KMS-11 (cell line): ENCODE data around the gene B4GALNT3.

Source experiments
- H2AFZ ChIP-seq: fragments of 200-600 bp; sonication (generic); 2 replicates; pipeline ENCODE4 v1.6.1; 2016; ENCODE audit warnings: antibody characterized with exemption, mixed run types, low read depth
- H3K27ac ChIP-seq: fragments of 200-600 bp; sonication (generic); 2 replicates; pipeline ENCODE4 v1.6.1; 2016; ENCODE audit warnings: mild to moderate bottlenecking, mixed run types
- H3K27me3 ChIP-seq: fragments of 200-600 bp; sonication (generic); 2 replicates; pipeline ENCODE4 v1.6.1; 2017; ENCODE audit warnings: mild to moderate bottlenecking, low read depth, mixed run types, moderate library complexity; ENCODE audit not compliant: insufficient read depth
- H3K36me3 ChIP-seq: fragments of 200-600 bp; sonication (generic); 2 replicates; pipeline ENCODE4 v1.6.1; 2017; ENCODE audit warnings: mild to moderate bottlenecking, mixed run types; ENCODE audit not compliant: insufficient read depth
- H3K4me1 ChIP-seq: fragments of 200-600 bp; sonication (generic); 2 replicates; pipeline ENCODE4 v1.6.1; 2016; ENCODE audit warnings: mild to moderate bottlenecking, low read depth, mixed run types; ENCODE audit not compliant: poor library complexity, severe bottlenecking
- H3K4me2 ChIP-seq: fragments of 200-600 bp; sonication (generic); 2 replicates; pipeline ENCODE4 v1.7.0; 2016; ENCODE audit warnings: mild to moderate bottlenecking, mixed run types
- H3K4me3 ChIP-seq: fragments of 200-600 bp; sonication (generic); IDR thresholded peaks from 2 replicates; pipeline ENCODE4 v1.6.1; 2017; ENCODE audit warnings: low read depth, low read length, mixed read lengths; ENCODE audit not compliant: insufficient read depth
- H3K79me2 ChIP-seq: fragments of 200-600 bp; sonication (generic); 2 replicates; pipeline ENCODE4 v1.6.1; 2016; ENCODE audit warnings: low read depth, mixed run types; ENCODE audit not compliant: insufficient read depth
- H3K9ac ChIP-seq: fragments of 200-600 bp; sonication (generic); 2 replicates; pipeline ENCODE4 v1.6.1; 2016; ENCODE audit warnings: mild to moderate bottlenecking, mixed run types
- H4K20me1 ChIP-seq: fragments of 200-600 bp; sonication (generic); 2 replicates; pipeline ENCODE4 v1.6.1; 2016; ENCODE audit warnings: mild to moderate bottlenecking, mixed run types; ENCODE audit not compliant: insufficient read depth
- CTCF ChIP-seq: fragments of 200-600 bp; sonication (generic); conservative IDR thresholded peaks from 2 replicates; pipeline ENCODE4 v1.6.1; 2017; ENCODE audit warnings: low read depth, mild to moderate bottlenecking, antibody characterized with exemption, low read length, moderate library complexity, mixed read lengths

Gene B4GALNT3

GRCh38 chr12:563787-564298, 104.1 kb downstream of the B4GALNT3 start:
- Histone ChIP-seq H3K4me2 (no peak overlapping the region), H3K27me3 (no peaks in the 10 kb centered on the region), H3K9ac (no peak overlapping the region), H3K4me1 (no peaks in the 10 kb centered on the region), H4K20me1 (no peaks in the 10 kb centered on the region), H3K79me2 (no peaks in the 10 kb centered on the region), H3K36me3 (no peaks in the 10 kb centered on the region), H3K4me3 (no peak overlapping the region), H2AFZ (no peak overlapping the region), H3K27ac (no peak overlapping the region)
- TF ChIP-seq CTCF: no peak

- no peaks in the 10 kb centered on the region for H3K36me3 ChIP-seq
- H3K4me1 ChIP-seq: no peaks in the 10 kb centered on the region
- TF ChIP-seq CTCF: no peak
- H3K4me2 ChIP-seq: no peak overlapping the region
- H3K4me3 ChIP-seq: no peak overlapping the region
- H2AFZ ChIP-seq: no peak overlapping the region
- H3K79me2 ChIP-seq: no peaks in the 10 kb centered on the region
- H3K9ac ChIP-seq: no peak overlapping the region
- no peaks in the 10 kb centered on the region for H4K20me1 ChIP-seq
- H3K27me3 ChIP-seq: no peaks in the 10 kb centered on the region
- H3K27ac ChIP-seq: no peak overlapping the region
Observed at GRCh38 chr12:565161-565560, 105.4 kb downstream of the B4GALNT3 start.

- Histone ChIP-seq H2AFZ (no peak overlapping the region), H3K36me3 (no peaks in the 10 kb centered on the region), H3K9ac (no peak overlapping the region), H3K27me3 (no peaks in the 10 kb centered on the region), H4K20me1 (no peaks in the 10 kb centered on the region), H3K4me3 (no peak overlapping the region), H3K27ac (no peak overlapping the region), H3K4me1 (no peaks in the 10 kb centered on the region), H3K4me2 (no peak overlapping the region), H3K79me2 (no peaks in the 10 kb centered on the region)
- no peak for TF ChIP-seq CTCF
Observed at GRCh38 chr12:565589-566105, 105.9 kb downstream of the B4GALNT3 start.

- Histone ChIP-seq H4K20me1 (no peaks in the 10 kb centered on the region), H3K36me3 (no peaks in the 10 kb centered on the region), H3K27ac (no peak overlapping the region), H3K4me1 (no peaks in the 10 kb centered on the region), H2AFZ (no peak overlapping the region), H3K27me3 (no peaks in the 10 kb centered on the region), H3K79me2 (no peaks in the 10 kb centered on the region), H3K9ac (no peak overlapping the region), H3K4me2 (no peak overlapping the region), H3K4me3 (no peak overlapping the region)
- TF ChIP-seq CTCF: no peak
Observed at GRCh38 chr12:568486-568885, 108.7 kb downstream of the B4GALNT3 start.
